A673 (cell line): ENCODE data around the gene GLRX3. TPM values are rescaled to one million over a fixed set of nuclear protein-coding genes. Genes with fewer than 3 reads are reported as not detected.

ENCODE experiments used
- BruUV-seq: library from RNA; stranded (reverse); fragments of 400-500 nt; replicated peaks from 2 replicates; lab custom pipeline; 2021; lab: Mats Ljungman, UMichigan
- CTCF ChIA-PET: fragments of 300-600 bp; sonication (Branson Sonifier 250); formaldehyde crosslinking; loops from one replicate; lab custom pipeline; 2022; ENCODE audit warnings: antibody characterized with exemption; lab: Charles Lee
- POLR2A ChIA-PET: fragments of 300-600 bp; sonication (Branson Sonifier 250); formaldehyde crosslinking; loops from one replicate; lab custom pipeline; 2022; ENCODE audit warnings: antibody characterized with exemption; ENCODE audit not compliant: low non-redundant PET; lab: Charles Lee
- DNase-seq: peaks from one replicate; pipeline ENCODE4 v3.0.0-alpha.2; 2015; ENCODE audit warnings: low spot score
- H3K27ac ChIP-seq: fragments of 200-600 bp; sonication (generic); 2 replicates; pipeline ENCODE4 v1.5.1; 2016; ENCODE audit warnings: mixed run types, low read depth, mild to moderate bottlenecking, mixed read lengths, antibody characterized with exemption, low read length; ENCODE audit not compliant: poor library complexity, severe bottlenecking
- H3K27me3 ChIP-seq: fragments of 200-600 bp; sonication (generic); replicated peaks from 2 replicates; pipeline ENCODE4 v1.6.1; 2017; ENCODE audit warnings: mixed run types, low read depth, mild to moderate bottlenecking, mixed read lengths, antibody characterized with exemption, low read length; ENCODE audit not compliant: insufficient read depth, poor library complexity
- H3K36me3 ChIP-seq: fragments of 200-600 bp; sonication (generic); 2 replicates; pipeline ENCODE4 v1.6.1; 2016; ENCODE audit warnings: mixed run types, mild to moderate bottlenecking, mixed read lengths, antibody characterized with exemption, low read length; ENCODE audit not compliant: insufficient read depth, poor library complexity, severe bottlenecking
- H3K4me1 ChIP-seq: fragments of 200-600 bp; sonication (generic); 2 replicates; pipeline ENCODE4 v1.6.1; 2017; ENCODE audit warnings: mixed run types, mild to moderate bottlenecking, mixed read lengths, antibody characterized with exemption, low read length; ENCODE audit not compliant: insufficient read depth, poor library complexity, severe bottlenecking
- H3K4me3 ChIP-seq: fragments of 200-600 bp; sonication (generic); 2 replicates; pipeline ENCODE4 v1.5.1; 2016; ENCODE audit warnings: low read depth, mixed run types, mild to moderate bottlenecking, mixed read lengths, low read length; ENCODE audit not compliant: poor library complexity, severe bottlenecking
- H3K9me3 ChIP-seq: fragments of 200-600 bp; sonication (generic); 2 replicates; pipeline ENCODE4 v1.6.1; 2016; ENCODE audit warnings: mixed run types, low read depth, mild to moderate bottlenecking, mixed read lengths, antibody characterized with exemption, low read length; ENCODE audit not compliant: poor library complexity, severe bottlenecking
- CTCF ChIP-seq: fragments of 300-800, 200-600 bp; sonication (generic); conservative IDR thresholded peaks from 2 replicates; pipeline ENCODE4 v1.5.1; 2017; ENCODE audit warnings: low read depth, mild to moderate bottlenecking, antibody characterized with exemption, low read length, moderate library complexity, mixed read lengths
- EZH2 ChIP-seq: fragments of 200-600 bp; sonication (generic); IDR thresholded peaks from 2 replicates; pipeline ENCODE4 v1.6.1; 2017; ENCODE audit warnings: borderline replicate concordance, low read depth, mild to moderate bottlenecking, mixed read lengths, antibody characterized with exemption, low read length; ENCODE audit not compliant: poor library complexity, severe bottlenecking
- intact Hi-C: fragments of 100-400 bp; cut with micrococcal nuclease; formaldehyde crosslinking; loops from one replicate; pipeline ENCODE4 v1.10.0; 2022; ENCODE audit not compliant: unreplicated experiment
- total RNA-seq: library from RNA; stranded (reverse); gene quantifications from 2 replicates; pipeline ENCODE4 v1.2.3, GENCODE V29; 2021

GLRX3 gene
- total RNA-seq, 1 experiment from 2014 or later = 197 TPM

- Histone ChIP-seq H3K9me3 (no peaks in the 10 kb centered on the region), H3K27me3 (no peaks in the 10 kb centered on the region), H3K36me3 (no peaks in the 10 kb centered on the region), H3K27ac (no peak overlapping the region), H3K4me1 (no peaks in the 10 kb centered on the region), H3K4me3 (no peak overlapping the region)
- ChIA-PET CTCF (no interaction called here), POLR2A (no interaction called here)
- DNase-seq = no peak
- intact Hi-C loops = no loop called here
- BruUV-seq = no TSS peak
- TF ChIP-seq CTCF = no peak
- TF ChIP-seq EZH2 = no peak
Observed at GRCh38 chr10:130220251-130221185, 84.3 kb downstream of the GLRX3 start.

GRCh38 chr10:130221456-130222375 lies 85.5 kb downstream of the GLRX3 start:
- Histone ChIP-seq H3K4me1 (no peaks in the 10 kb centered on the region), H3K36me3 (no peaks in the 10 kb centered on the region), H3K4me3 (no peak overlapping the region), H3K27ac (no peak overlapping the region), H3K9me3 (no peaks in the 10 kb centered on the region), H3K27me3 (no peaks in the 10 kb centered on the region)
- no peak for DNase-seq
- ChIA-PET POLR2A (no interaction called here), CTCF (no interaction called here)
- intact Hi-C loops = no loop called here
- no peak for TF ChIP-seq CTCF
- TF ChIP-seq EZH2 = no peak
- BruUV-seq = no TSS peak

- no peak for DNase-seq
Observed at GRCh38 chr10:130222381-130222780, 86.2 kb downstream of the GLRX3 start.

More at GRCh38 chr10:130222381-130222780, 86.2 kb downstream of the GLRX3 start:
- Histone ChIP-seq H3K27me3 (no peaks in the 10 kb centered on the region), H3K36me3 (no peaks in the 10 kb centered on the region), H3K27ac (no peak overlapping the region), H3K4me1 (no peaks in the 10 kb centered on the region), H3K4me3 (no peak overlapping the region), H3K9me3 (no peaks in the 10 kb centered on the region)
- POLR2A ChIA-PET = no interaction called here
- CTCF ChIA-PET = no interaction called here
- intact Hi-C loops = no loop called here
- TF ChIP-seq CTCF = no peak
- TF ChIP-seq EZH2 = no peak
- no TSS peak for BruUV-seq
